HL-60/S4 treated with retinoic acid at 250 ng/mL for 4 days and 3 days (cell line): ENCODE measurements around the gene STAT5A.
"Not testable (repeated sequence)": the region's sequence is repeated elsewhere in the genome, so short reads cannot be mapped to it uniquely, and the experiment has no call there.

Source experiments
- in situ Hi-C: fragments of 300-500 bp; cut with MboI; formaldehyde crosslinking; loops from 2 replicates; pipeline ENCODE4 v1.7.0; 2022; ENCODE audit warnings: low sequenced_read_pairs

Gene STAT5A

DNA sequence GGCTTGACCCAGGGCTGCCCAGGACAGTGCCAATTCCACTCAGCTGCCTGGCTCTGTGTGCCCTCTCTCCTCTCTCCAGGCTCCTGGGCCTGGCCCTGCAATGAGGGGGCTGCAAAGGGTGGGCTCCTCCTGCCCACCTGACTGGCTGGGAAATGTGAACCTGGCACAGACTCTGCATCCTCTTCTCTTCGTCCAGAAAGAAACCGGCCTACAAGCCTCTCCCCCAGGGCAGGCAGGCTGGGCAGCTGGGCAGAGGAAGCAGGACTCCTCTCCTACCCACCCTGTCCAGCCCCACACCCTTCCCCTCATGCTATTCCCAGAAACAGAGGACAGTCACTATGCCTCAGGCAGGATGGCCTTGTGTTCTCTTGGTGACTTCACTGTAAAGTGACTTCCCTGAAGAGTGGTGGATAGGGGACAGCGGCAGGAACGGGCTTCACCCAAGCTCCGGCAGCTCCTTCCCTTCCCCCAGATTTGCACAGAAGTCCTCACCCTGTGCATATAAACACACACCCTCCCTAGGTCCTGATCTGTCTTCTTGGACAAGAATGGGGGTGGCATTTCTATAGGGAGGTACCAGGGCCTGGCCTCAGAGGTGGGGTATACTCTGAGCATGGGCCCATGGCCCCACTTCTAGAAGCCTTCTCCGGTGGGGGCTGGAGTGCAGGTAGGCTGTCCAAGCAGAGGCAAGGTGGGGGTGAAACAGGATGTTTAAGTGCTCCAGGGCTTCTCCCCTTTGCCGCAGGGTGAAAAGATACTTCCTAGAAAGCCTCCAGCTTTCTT lies 4.9 kb upstream of the STAT5A start:
- in situ Hi-C loops: no loop called here

DNA sequence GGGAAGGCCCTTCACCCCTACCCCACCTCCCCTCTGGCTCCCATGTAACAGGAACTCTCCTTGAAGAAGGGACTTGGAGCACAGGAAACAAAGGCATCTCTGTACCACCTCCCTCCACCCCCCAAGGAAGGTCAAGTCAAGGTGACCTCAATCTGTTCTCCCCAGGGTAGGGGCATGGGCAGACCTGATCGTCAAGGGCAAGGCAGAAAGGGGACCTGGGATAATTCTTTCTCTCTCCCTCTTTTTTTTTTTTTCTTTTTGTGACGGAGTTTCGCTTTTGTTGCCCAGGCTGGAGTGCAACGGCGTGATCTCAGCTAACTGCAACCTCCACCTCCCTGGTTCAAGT lies 4.3 kb upstream of the STAT5A start:
- in situ Hi-C loops: no loop called here

DNA sequence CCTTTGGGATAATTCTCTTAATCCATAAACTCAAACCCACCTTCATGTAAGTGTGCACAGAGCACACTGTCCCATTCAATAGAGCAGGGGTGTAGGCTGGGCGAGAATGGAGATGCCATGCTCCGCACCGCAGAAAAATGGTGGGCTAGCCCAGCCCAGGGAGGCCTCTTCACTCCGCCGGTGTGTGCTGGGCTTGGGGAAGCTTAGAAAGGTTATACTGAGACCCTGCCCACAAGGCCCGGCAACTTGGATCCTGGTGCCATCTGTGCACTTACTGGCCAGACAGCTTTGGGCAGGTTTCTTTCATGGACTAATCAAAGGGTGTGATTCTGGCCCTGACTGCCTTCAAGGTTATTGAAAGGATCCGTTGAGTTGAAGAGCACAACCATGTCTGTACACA lies 3.7 kb upstream of the STAT5A start:
- in situ Hi-C loops: no loop called here

DNA sequence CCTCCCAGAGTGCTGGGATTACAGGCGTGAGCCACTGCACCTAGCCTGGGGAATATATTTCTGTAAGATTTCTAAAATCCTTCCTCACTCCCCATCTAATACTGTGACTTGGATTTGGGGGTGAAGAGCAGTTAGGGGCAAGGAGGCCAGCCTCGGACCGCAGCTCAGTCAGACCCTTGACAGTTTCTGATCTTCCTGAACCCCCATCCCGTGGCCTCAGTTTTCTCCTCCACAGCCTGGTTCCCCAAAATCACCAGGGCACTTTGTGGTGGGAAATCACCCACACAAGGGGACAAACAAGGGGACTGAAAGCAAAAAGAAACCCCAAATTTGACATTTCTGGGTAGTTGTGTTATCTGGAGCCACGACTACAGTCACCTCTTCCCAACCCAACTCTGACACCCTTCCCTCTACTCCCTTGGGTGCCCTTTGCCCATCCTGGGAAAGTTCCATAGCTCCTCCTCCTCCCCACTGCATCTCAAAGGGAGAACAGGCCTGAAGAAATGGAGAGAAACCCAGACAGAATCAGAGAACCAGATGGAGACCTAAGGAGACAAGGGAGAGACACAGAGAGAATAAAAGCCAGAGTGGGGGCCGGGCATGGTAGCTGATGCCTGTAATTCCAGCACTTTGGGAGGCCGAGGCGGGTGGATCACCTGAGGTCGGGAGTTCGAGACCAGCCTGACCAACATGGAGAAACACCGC lies 2.8 kb upstream of the STAT5A start:
- in situ Hi-C loops: no loop called here

DNA sequence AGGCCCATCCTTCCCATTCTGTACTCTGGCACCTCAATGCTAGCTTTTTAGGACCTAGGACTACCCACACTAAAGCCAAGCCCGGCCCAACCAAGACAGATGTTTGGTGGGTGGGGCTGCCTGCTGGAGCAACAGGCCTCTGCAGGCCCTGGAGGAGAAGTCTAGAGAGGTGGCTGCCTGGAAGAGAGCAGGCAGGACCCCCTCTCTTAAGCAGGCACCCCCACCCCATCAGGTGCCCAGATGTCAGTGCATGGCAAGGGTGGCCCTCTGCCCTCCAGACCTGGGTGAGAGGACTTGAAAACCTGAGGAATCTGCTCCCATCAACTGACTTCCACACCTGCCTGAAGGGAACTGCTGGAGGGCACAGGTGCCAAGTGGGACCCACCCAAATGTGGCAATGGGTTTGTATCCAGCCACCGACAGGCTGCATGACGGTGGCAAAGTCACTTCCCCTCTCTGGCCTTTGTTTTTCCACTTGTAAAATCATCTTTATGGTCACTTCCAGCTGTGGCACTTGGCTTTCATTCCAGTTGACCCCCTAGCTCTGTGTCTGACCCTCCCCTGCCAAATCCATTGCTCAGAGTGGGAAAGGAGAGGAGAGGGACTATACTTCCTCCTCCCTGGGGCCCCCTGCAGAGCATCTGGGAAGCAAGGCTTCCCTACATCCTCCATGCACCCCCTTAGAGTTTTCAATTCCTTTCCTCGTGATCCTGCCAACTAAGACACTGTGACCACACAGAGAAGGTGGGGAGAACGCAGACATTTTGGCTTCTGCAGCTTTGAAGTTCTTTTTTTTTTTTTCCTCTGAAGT lies 1.7 kb upstream of the STAT5A start:
- in situ Hi-C loops: no loop called here

DNA sequence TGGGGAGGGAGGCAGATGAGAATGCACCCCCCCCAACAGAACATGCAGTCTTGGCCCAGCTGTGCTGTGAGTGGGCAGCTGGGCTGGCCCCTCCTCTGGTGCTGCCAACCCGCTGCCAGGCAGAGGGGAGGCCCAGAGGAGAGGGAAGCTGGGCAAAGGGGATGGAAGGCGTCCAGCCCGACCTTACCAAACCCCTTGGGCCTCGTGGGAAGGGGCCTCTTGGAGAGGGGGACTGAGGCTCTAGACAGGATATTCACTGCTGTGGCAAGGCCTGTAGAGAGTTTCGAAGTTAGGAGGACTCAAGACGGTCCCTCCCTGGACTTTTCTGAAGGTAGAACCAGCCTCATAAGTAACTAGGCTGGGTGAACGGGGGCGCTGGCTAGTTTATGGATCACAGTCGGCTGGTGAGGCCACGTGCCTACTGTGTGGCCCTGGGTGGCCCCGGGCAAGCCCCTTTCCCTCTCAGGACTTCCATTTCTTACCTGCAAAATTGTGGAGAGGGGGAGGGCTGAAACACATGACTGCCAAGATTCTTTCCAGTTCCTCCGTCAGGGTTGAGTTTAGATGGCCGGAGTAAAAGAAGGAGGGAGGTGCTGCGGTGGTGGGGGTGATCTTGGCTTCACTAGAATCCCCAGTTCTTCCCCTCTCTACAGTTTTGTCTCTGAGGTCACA lies 857 bp upstream of the STAT5A start:
- in situ Hi-C loops: no loop called here

DNA sequence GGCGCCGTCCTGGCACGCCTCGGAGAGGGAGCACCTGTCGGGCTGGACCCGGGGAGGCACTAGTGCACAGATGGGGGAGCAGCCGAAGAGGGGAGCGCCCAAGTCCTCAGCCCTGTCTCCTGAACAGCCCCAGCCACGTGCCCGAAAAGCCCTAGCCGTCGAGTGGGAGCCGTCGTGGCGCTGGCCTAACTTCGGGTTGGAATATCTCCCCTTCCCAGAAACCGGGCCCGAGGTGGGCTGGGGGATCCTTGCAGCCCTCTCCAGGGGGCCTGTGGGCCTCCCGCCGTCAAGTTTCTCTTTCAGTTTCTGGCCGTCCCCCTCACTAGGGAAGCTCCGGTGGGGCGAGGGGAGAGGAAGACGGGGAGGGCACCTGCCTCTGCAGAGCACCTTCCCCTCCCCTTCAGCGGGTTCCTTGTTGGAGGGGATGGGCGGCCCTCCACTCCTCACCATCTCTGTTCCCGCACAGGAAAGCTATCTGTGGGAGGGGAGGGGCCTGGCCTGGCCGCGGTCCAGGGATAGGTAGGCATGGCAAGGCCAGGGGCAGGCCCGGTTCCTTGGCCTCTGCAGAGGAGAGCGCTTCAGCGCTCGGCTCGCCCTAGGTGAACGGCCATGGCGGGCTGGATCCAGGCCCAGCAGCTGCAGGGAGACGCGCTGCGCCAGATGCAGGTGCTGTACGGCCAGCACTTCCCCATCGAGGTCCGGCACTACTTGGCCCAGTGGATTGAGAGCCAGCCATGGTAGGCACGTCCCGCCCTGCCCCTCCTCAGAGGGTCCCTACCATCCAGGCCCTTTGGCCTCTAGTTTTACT lies 709 bp downstream of the STAT5A start:
- in situ Hi-C loops: no loop called here

DNA sequence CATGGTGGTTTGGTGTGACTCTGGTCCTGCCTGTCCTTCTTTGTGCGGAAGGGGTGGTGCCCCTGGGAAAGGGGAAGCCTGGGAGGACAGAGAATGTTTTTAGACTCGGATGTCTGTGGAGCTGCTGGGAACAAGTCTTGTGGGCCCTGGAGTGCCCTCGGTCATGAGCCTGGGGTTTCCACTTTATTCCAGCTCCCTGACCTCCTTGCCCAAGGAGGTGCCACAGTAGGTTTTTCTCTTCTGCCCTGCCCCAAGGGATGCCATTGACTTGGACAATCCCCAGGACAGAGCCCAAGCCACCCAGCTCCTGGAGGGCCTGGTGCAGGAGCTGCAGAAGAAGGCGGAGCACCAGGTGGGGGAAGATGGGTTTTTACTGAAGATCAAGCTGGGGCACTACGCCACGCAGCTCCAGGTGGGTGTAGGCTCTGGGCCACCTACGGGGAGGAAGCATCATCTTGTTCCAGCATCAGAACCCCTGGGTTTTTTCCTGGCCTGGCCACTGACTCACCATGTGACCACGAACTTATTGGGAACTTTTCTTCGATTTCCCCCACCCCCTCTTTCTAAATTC lies 1.4 kb downstream of the STAT5A start:
- in situ Hi-C loops: no loop called here

DNA sequence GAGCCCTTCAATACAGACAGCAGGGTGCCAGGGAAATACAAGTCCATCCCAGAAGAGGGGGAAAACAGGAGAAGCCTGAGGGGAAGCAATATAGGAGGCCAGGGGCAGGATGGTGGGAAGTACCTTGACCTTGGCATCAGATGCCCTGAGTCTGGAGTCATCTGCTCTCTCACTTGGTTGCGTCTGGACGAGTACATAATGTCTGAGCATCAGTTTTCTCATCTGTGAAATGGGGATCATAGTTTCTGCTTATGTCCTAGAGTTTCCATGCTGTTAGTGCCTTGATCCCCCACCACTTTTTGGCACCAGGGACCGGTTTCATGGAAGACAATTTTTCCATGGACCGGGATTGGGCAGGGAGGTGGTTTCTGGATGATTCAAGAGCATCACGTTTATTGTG lies 2.3 kb downstream of the STAT5A start:
- in situ Hi-C loops: no loop called here

DNA sequence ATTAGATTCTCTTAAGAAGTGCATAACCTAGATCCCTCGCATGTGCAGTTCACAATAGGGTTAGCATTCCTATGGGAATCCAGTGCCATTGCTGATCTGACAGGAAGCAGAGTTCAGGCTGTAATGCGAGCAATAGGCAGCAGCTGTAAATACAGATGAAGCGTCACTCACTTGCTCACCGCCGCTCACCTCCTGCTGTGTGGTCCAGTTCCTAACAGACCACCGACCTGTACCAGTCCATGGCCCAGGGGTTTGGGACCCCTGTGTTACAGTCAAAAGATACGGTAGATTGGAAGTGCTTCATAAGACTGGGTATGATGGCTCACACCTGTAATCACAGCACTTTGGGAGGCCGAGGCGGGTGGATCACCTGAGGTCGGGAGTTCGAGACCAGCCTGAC lies 2.8 kb downstream of the STAT5A start:
- in situ Hi-C loops: no loop called here

DNA sequence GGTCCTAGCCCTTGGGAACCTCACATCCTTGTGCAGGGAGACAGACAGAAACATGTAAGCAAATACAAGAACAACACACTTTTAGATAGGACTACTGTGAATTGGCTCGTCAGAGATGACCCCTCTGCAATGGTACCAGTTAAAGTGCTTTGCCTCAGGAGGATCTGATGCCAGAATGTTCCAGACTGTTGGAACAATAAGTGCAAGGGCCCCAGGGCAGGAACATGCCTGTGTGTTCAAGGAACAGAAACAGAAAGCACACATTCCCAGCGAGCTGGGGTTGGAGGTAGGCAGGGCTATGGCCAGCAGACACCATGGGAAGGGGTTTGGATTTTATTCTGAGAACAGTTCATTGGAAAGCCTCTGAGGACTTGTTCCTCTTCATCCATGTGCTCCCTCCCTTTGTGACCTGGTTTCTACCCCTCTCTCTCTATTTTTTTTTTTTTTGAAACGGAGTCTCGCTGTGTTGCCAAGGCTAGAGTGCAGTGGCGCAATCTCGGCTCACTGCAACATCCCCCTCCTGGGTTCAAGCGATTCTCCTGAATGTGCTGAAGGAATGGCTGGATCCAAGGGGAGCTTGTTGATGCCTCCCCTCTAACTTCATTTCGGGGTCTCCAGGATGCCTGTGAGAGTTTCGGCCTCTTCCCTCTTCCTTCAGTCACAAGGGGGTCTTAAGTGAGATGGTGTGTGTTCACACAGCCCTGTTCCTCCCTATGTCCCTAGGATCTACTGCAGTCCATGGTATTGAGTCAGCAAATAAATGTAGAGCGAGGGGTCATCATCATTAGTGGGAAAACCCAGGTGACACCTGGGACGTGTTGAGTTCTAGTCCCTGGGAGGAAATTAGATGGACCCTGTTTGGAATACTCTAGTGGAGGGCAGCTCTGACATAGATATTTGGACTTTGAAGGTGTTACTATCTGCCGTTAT lies 6.4 kb downstream of the STAT5A start:
- in situ Hi-C loops: no loop called here

DNA sequence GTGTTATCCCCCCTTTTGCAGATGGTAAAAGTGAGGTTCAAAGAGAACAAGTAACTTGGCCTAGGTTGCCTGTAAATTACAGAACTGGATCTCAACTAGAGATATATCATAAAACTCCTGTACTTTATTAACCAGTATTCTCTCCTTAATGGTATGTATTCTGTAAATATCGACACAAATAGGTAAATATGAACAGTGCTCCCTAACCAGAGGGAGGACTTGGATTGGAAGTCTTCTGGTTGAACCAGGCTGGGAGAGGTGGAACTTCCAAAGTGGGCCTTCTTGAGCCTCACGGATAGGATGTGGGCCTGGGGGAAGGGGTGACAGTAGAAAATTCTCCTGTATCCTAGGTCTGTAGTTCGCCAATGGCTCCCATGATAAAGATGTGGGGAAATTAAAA lies 7.7 kb downstream of the STAT5A start:
- in situ Hi-C loops: no loop called here

DNA sequence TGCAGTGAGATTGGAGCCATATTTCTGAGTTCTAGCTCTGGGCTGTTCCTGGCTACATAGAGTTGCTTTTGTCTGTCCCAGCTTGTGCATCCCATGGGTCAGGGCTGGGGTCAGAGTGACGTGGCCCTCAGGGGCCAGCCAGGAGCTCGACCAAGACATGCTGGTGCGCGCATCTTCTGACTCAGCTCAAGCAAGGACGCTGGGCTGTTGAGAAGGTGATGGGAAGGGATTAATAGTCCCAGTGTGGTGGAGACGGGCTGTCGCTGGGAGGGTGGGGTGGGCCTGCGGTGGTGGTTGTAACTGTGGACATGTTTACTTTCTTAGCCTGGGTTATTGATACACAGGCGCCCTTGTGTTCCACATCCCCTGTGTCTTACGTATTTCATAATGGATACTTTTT lies 9.5 kb downstream of the STAT5A start:
- in situ Hi-C loops: not testable (repeated sequence)

DNA sequence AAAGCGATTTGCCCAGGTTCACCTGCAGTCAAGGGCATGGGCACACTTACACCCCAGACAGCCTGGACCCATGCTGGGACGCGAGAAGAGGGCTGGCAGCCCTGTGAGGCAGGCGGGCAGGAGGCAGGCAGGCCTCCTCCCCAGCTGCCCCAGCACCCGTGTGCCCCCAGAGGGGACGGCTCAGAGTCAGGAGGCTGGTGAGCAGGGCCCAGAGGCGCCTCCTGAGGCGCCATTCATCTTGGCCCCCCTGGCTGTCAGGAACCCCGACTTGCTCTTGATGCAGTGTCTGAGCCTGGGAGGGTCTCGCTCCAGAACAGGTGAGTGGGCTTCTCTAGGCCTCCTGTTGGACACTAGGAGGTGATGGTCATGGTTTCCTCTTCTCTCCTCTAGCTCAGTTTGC lies 11.1 kb downstream of the STAT5A start:
- in situ Hi-C loops: not testable (repeated sequence)

DNA sequence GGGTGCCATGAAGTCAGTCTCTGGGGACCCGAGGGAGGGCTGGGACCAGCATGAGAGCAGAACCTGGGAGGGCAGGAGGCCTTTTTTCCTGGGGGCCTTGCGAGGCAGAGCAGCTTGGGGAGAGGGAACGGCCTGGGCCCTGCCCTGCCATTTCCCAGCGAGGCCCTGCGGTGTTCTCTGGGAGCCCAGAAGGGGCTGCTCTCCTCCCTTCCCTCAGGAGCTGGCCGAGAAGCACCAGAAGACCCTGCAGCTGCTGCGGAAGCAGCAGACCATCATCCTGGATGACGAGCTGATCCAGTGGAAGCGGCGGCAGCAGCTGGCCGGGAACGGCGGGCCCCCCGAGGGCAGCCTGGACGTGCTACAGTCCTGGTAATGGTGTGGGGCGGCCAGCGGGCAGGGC lies 11.6 kb downstream of the STAT5A start:
- in situ Hi-C loops: not testable (repeated sequence)

DNA sequence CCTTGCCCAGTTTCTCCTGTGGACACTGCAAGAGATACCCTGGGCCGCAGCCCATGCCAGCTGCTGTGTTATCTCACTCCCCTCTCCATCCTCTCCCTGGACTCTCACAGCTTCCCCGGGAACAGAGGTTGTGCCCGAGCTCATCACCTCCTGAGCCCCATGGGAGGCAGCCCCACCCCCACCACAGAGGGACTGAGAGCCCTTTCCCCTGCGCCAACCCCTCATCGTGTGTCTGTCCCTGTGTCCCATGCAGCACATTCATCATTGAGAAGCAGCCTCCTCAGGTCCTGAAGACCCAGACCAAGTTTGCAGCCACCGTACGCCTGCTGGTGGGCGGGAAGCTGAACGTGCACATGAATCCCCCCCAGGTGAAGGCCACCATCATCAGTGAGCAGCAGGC lies 12.7 kb downstream of the STAT5A start:
- in situ Hi-C loops: no loop called here

DNA sequence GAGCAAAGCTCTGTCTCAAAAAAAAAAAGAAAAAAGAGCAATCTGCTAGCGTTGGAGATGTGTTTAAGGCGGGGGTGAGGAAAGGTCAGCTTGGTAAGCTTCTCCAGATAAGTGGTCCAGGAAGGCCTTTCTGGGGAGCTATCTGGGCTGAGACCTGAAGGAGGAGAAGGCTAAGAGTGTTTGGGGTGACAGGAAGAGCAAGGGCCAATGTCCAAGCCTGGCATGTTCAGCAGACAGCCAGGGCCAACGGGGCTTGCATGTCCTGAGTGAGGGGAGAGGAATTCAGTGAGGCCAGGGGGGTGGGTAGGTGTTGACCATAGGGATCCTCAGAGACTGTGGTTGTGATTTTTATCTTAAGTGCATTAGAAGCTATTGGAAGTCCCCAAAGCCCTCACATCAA lies 15.4 kb downstream of the STAT5A start:
- in situ Hi-C loops: no loop called here

DNA sequence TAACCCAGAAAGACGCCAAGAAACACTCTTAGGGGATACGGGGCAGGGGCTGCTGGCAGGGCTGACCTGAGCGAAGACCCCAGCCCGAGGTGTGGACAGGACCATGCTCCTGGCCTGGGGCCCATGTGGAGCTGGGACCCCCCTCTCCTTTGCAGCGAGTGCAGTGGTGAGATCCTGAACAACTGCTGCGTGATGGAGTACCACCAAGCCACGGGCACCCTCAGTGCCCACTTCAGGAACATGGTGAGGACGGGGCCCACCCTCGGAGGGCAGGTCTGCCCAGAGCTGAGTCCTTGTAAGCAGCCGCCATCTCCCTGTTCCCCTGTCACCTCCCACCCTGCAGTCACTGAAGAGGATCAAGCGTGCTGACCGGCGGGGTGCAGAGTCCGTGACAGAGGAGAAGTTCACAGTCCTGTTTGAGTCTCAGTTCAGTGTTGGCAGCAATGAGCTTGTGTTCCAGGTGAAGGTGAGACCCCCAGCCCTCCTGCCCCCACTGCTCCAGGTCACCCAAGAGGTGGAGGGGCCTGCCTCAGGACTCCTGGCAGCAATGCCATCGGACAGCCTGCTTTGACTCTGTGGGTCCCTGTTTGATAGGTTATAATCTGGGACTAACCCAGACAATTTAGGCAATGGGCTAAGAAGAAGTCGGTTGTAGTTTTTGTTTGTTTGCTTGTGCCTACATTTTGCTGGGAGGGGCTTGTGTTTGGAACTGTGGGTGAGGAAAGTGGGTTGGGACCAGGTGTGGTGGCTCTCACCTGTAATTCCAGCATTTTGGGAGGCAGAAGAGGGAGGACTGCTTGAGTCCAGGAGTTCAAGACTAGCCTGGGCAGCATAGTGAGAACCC lies 16.1 kb downstream of the STAT5A start:
- in situ Hi-C loops: no loop called here
